ENCODE results near the gene ZC3H12A.

DNA sequence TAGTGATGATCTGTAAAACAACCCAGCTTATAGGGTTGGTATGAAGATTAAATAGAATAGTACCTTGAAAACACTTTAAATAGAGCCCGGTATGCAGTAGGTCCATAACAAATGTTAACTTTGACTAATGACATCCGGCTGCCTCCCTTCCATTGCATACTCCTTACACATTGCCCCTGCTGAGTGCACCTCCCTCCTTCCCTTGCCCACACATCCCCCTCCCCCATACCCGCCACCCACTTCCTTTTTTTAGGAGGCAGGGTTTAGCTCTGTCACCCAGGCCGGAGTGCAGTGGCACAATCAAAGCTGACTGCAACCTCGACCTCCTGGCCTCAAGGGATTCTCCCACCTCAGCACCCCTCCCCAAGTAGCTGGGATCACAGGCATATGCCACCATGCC is 24.4 kb upstream of the ZC3H12A start:
- TF ChIP-seq POLR2A (IDR thresholded peaks at IDR 0.05; ENCODE audit: low read length) (no peak), EP300 (IDR thresholded peaks at IDR 0.05) (no peak), NR3C1 (IDR thresholded peaks at IDR 0.05) (no peak), RFX5 (IDR thresholded peaks at IDR 0.05) (no peak), JUNB (IDR thresholded peaks at IDR 0.05) (no peak), FOSL2 (IDR thresholded peaks at IDR 0.05) (no peak), FOSL2 (CRISPR knock-in tag; IDR thresholded peaks at IDR 0.05) (no peak)
- TF ChIP-seq, protein P1, sequence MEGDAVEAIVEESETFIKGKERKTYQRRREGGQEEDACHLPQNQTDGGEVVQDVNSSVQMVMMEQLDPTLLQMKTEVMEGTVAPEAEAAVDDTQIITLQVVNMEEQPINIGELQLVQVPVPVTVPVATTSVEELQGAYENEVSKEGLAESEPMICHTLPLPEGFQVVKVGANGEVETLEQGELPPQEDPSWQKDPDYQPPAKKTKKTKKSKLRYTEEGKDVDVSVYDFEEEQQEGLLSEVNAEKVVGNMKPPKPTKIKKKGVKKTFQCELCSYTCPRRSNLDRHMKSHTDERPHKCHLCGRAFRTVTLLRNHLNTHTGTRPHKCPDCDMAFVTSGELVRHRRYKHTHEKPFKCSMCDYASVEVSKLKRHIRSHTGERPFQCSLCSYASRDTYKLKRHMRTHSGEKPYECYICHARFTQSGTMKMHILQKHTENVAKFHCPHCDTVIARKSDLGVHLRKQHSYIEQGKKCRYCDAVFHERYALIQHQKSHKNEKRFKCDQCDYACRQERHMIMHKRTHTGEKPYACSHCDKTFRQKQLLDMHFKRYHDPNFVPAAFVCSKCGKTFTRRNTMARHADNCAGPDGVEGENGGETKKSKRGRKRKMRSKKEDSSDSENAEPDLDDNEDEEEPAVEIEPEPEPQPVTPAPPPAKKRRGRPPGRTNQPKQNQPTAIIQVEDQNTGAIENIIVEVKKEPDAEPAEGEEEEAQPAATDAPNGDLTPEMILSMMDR (IDR thresholded peaks at IDR 0.05): no peak
